ENCODE measurements around the gene ABCD1. TPM values are rescaled to one million over a fixed set of nuclear protein-coding genes. Genes with fewer than 3 reads are reported as not detected.

ABCD1 gene
- total RNA-seq, 1 experiment from 2014 or later = 44.9 TPM

DNA sequence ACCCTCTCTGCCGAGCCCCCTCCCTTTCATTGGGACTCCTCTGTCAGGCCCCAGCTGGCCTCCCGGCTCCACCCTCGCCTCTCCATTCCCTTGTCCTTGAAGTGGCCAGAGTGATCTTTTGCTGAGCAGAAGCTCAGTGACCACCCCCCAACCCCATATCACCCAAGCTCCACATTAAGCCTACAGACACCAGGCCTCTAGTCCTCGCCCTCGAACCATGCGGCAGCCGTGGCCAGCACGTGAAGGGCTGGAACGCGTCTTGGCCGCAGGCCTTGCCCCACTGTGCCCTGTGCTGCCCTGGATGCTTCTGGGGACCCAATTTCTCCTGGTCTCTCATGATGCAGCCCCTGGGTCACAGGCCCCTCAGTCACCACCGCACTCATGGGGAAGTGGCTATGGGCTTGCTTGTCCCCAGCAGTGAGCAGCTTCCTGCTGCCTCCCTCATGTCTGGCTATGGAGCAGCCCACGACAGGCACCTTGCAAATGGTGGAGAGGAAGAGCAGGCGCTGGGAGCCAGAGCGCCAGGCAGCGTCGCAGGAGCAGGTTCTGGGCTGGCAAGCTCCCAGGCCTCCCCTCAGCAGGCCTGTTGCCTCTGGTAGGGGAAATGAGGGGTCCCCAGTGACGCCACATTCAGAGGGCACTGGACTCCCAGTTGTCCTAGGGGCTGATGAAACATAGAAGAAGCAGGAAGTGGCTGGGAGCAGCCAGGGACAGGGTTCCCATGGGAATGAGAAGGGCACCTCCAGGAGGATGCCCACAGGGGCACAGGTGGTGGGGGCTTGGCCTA lies 55.4 kb downstream of the ABCD1 start:
- H4K20me1 ChIP-seq (ENCODE audit: insufficient read depth) = no peaks in the 10 kb centered on the region
- no peak overlapping the region for H3K4me2 ChIP-seq
- H3K4me1 ChIP-seq (replicated peaks; ENCODE audit: insufficient read depth) = no peaks in the 10 kb centered on the region
- DNase-seq = no peak
- H3K79me2 ChIP-seq (ENCODE audit: low read depth) = no peaks in the 10 kb centered on the region
- H3K9me3 ChIP-seq (ENCODE audit: insufficient read depth, low read depth) = no peaks in the 10 kb centered on the region
- ChIA-PET CTCF (interaction anchor here (0.7 kb wide), 1 partner anchor 486 kb away, joined by 3 read pairs; no protein-coding TSS in a partner anchor), POLR2A (ENCODE audit: unreplicated experiment) (interaction anchor here (0.6 kb wide), 1 partner anchor 48 kb away, joined by 3 read pairs; no protein-coding TSS in a partner anchor)
- H3K4me3 ChIP-seq = no peak overlapping the region
- no peaks in the 10 kb centered on the region for H3F3A ChIP-seq (ENCODE audit: insufficient read depth, low read depth)
- intact Hi-C loops (cut with micrococcal nuclease; ENCODE audit: unreplicated experiment) = no loop called here
- no peak for TF ChIP-seq EZH2 (IDR thresholded peaks at IDR 0.05; ENCODE audit: low read depth)
- no peak for TF ChIP-seq CTCF (conservative IDR thresholded peaks at IDR 0.05)
- no TSS peak for BruUV-seq (replicated peaks)
- no peak overlapping the region for H2AFZ ChIP-seq
- H3K27me3 ChIP-seq (ENCODE audit: insufficient read depth, low read depth) = no peaks in the 10 kb centered on the region
- H3K9me2 ChIP-seq (ENCODE audit: insufficient read depth) = no peaks in the 10 kb centered on the region
- no peaks in the 10 kb centered on the region for H3K36me3 ChIP-seq (ENCODE audit: low read depth)
- H3K27ac ChIP-seq = no peak overlapping the region

DNA sequence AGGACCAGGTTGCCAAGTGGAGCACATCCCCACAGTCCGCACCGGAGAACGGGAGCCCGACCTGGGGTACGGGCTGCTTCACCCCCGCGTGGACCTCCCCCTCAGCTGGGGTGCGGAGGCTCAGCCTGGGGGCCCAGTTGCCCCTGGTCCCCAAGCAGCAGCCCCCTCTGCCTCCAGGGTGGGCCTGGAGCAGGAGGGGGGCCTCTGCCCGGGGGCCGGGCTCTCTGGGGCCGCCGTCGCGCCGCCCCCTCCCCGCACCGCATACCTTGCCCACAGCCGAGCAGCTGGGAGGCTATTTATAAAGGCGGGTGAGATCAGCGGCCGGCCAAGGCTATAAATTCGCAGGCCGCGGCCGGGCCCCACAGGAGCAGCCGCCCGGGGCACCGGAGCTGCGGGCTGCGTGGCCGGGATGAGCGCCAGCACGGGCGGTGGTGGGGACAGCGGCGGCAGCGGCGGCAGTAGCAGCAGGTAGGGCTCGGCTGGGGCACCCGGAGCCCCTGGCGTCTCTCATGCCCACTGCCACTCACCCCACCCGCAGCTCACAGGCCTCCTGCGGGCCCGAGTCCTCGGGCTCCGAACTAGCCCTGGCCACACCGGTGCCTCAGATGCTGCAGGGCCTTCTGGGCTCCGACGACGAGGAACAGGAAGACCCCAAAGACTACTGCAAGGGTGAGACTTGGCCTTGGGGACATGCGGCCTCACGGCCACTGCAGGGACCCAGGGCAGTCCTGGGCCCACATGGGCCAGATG lies 56.2 kb downstream of the ABCD1 start, which contains the start of gene SRPK3:
SRPK3 (plus strand) TSS at position 364 of the 750 bp plus-strand sequence; CDS start at position 410, 46 bp downstream.
- H3K9me3 ChIP-seq (ENCODE audit: insufficient read depth, low read depth) = no peaks in the 10 kb centered on the region
- no peaks in the 10 kb centered on the region for H3K4me1 ChIP-seq (replicated peaks; ENCODE audit: insufficient read depth)
- DNase-seq = no peak
- CTCF ChIA-PET = no interaction called here
- no peaks in the 10 kb centered on the region for H3K27me3 ChIP-seq (ENCODE audit: insufficient read depth, low read depth)
- H3K9me2 ChIP-seq (ENCODE audit: insufficient read depth) = no peaks in the 10 kb centered on the region
- no peaks in the 10 kb centered on the region for H3F3A ChIP-seq (ENCODE audit: insufficient read depth, low read depth)
- no peaks in the 10 kb centered on the region for H3K36me3 ChIP-seq (ENCODE audit: low read depth)
- no peak within 1 kb of the TSS for H2AFZ ChIP-seq
- no TSS peak for BruUV-seq (replicated peaks)
- no peak within 1 kb of the TSS for H3K4me3 ChIP-seq
- intact Hi-C loops (cut with micrococcal nuclease; ENCODE audit: unreplicated experiment) = no loop called here
- POLR2A ChIA-PET (ENCODE audit: unreplicated experiment) = no interaction called here
- H3K4me2 ChIP-seq = no peak within 1 kb of the TSS
- H3K27ac ChIP-seq = no peak within 1 kb of the TSS
- TF ChIP-seq EZH2 (IDR thresholded peaks at IDR 0.05; ENCODE audit: low read depth) (no peak), CTCF (conservative IDR thresholded peaks at IDR 0.05) (no peak)
- H3K79me2 ChIP-seq (ENCODE audit: low read depth) = no peaks in the 10 kb centered on the region
- no peaks in the 10 kb centered on the region for H4K20me1 ChIP-seq (ENCODE audit: insufficient read depth)

- intact Hi-C loops (cut with micrococcal nuclease; ENCODE audit: unreplicated experiment) = no loop called here
- no peak overlapping the region for H3K27ac ChIP-seq
- H3K9me3 ChIP-seq (ENCODE audit: insufficient read depth, low read depth) = no peaks in the 10 kb centered on the region
- ChIA-PET CTCF (no interaction called here), POLR2A (ENCODE audit: unreplicated experiment) (no interaction called here)
- H3F3A ChIP-seq (ENCODE audit: insufficient read depth, low read depth) = no peaks in the 10 kb centered on the region
- DNase-seq = no peak
- H3K79me2 ChIP-seq (ENCODE audit: low read depth) = no peaks in the 10 kb centered on the region
- no peak overlapping the region for H2AFZ ChIP-seq
- H3K4me1 ChIP-seq (replicated peaks; ENCODE audit: insufficient read depth) = no peaks in the 10 kb centered on the region
- H3K4me3 ChIP-seq = no peak overlapping the region
- H4K20me1 ChIP-seq (ENCODE audit: insufficient read depth) = no peaks in the 10 kb centered on the region
- TF ChIP-seq CTCF (conservative IDR thresholded peaks at IDR 0.05) (no peak), EZH2 (IDR thresholded peaks at IDR 0.05; ENCODE audit: low read depth) (no peak)
- H3K36me3 ChIP-seq (ENCODE audit: low read depth) = no peaks in the 10 kb centered on the region
- no peaks in the 10 kb centered on the region for H3K9me2 ChIP-seq (ENCODE audit: insufficient read depth)
- no peak overlapping the region for H3K4me2 ChIP-seq
- no peaks in the 10 kb centered on the region for H3K27me3 ChIP-seq (ENCODE audit: insufficient read depth, low read depth)
- BruUV-seq (replicated peaks) = no TSS peak
These were observed 56.9 kb downstream of the ABCD1 start for GRCh38 chrX:153781428-153782047.

All from PC-9 (cell line).